ENCODE data around the gene PIAS1. TPM values are rescaled to one million over a fixed set of nuclear protein-coding genes. Genes with fewer than 3 reads are reported as not detected.

The PIAS1 gene
- total and polyA plus RNA-seq, 2 donors (not counting 3 experiments of a cell fraction or from before 2014, with no cell fraction given) = 23.7 to 24.2 TPM

DNA sequence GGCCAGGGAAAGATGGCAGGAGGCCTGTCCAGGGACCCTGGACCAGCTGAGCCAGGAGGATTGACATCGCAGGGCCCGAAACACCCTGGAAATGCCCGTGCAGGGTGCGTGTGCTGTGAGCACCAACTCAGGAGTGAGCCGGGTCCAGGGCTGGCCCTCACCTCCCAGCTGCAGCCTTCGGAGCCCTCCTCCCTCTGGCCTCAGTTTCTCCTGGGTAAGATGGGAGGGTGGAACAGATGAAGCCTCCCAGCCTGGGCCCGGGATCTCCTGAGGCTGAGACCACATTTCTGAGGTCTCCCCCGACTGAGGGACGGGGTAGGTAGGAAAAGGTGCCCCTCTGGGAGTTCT, 156.3 kb downstream of the PIAS1 start:
- TF ChIP-seq GATA2 (IDR thresholded peaks at IDR 0.05; ENCODE audit: insufficient read depth, insufficient read length, low read depth, low read length) = no peak
- TF ChIP-seq, protein P1, sequence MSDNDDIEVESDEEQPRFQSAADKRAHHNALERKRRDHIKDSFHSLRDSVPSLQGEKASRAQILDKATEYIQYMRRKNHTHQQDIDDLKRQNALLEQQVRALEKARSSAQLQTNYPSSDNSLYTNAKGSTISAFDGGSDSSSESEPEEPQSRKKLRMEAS (IDR thresholded peaks at IDR 0.05; ENCODE audit: insufficient read depth, insufficient read length) = no peak
- TF ChIP-seq POLR2A (IDR thresholded peaks at IDR 0.05; ENCODE audit: low read depth, low read length) = no peak
- TF ChIP-seq FOS (IDR thresholded peaks at IDR 0.05; ENCODE audit: borderline replicate concordance, insufficient read depth, low read length) = no peak
- TF ChIP-seq POLR2AphosphoS5 (IDR thresholded peaks at IDR 0.05; ENCODE audit: insufficient read depth, low read depth, low read length) = no peak
- TF ChIP-seq, protein P2, sequence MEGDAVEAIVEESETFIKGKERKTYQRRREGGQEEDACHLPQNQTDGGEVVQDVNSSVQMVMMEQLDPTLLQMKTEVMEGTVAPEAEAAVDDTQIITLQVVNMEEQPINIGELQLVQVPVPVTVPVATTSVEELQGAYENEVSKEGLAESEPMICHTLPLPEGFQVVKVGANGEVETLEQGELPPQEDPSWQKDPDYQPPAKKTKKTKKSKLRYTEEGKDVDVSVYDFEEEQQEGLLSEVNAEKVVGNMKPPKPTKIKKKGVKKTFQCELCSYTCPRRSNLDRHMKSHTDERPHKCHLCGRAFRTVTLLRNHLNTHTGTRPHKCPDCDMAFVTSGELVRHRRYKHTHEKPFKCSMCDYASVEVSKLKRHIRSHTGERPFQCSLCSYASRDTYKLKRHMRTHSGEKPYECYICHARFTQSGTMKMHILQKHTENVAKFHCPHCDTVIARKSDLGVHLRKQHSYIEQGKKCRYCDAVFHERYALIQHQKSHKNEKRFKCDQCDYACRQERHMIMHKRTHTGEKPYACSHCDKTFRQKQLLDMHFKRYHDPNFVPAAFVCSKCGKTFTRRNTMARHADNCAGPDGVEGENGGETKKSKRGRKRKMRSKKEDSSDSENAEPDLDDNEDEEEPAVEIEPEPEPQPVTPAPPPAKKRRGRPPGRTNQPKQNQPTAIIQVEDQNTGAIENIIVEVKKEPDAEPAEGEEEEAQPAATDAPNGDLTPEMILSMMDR (IDR thresholded peaks at IDR 0.05; ENCODE audit: extremely low read depth in 1 of 2, insufficient read depth in 1 of 2, low read depth in 1 of 2, low read length in 2 of 2) = no peak
- TF ChIP-seq JUN (IDR thresholded peaks at IDR 0.05; ENCODE audit: borderline replicate concordance, insufficient read depth, insufficient read length, low read depth) = no peak
- TF ChIP-seq EZH2 (IDR thresholded peaks at IDR 0.05; ENCODE audit: borderline replicate concordance, low read depth, low read length, severe bottlenecking) = no peak
- no peak for TF ChIP-seq MYC (IDR thresholded peaks at IDR 0.05; ENCODE audit: low read depth, low read length)
- dilution Hi-C loops (cut with MboI; ENCODE audit: extremely low pct_ligation_motif_present, low sequenced_read_pairs) (no loop called here), intact Hi-C loops (cut with micrococcal nuclease) (loop anchor here (1.0 to 2.0 kb wide), 2 partner anchors 56 to 347 kb away; no protein-coding TSS in a partner anchor)
- POLR2A ChIA-PET = no interaction called here
- DNase-seq (ENCODE audit: low read depth, low spot score) (no peak), FAIRE-seq (no peak)
- Histone ChIP-seq H4K20me1 (replicated peaks; ENCODE audit: control insufficient read depth, extremely low read depth, insufficient read depth, low read length) (no peaks in the 10 kb centered on the region), H2AFZ (ENCODE audit: low read depth, low read length) (no peak overlapping the region), H3K79me2 (ENCODE audit: control insufficient read depth, insufficient read depth, low read length) (peaks cover 8% of the 10 kb centered on the region), H3K4me1 (ENCODE audit: control insufficient read depth, extremely low read depth, insufficient read depth, low read length) (peaks cover 9% of the 10 kb centered on the region), H3K4me2 (ENCODE audit: insufficient read depth, low read length) (no peak overlapping the region), H3K9ac (replicated peaks; ENCODE audit: extremely low read depth, insufficient read depth, low read length) (no peak overlapping the region), H3K4me3 (replicated peaks in 1 of 3; ENCODE audit: insufficient read depth in 1 of 3, low read depth in 1 of 3, low read length in 3 of 3) (no peak overlapping the region), H3K9me1 (replicated peaks; ENCODE audit: control insufficient read depth, extremely low read depth, insufficient read depth, low read length) (no peaks in the 10 kb centered on the region), H3K36me3 (ENCODE audit: control insufficient read depth in 2 of 2, extremely low read depth in 1 of 2, insufficient read depth in 2 of 2, low read length in 2 of 2) (no peaks in the 10 kb centered on the region), H3K27ac (ENCODE audit: insufficient read depth, low read depth, low read length) (no peak overlapping the region), H3K9me3 (replicated peaks; ENCODE audit: control insufficient read depth, insufficient read depth, low read length) (no peaks in the 10 kb centered on the region), H3K27me3 (ENCODE audit: control insufficient read depth in 2 of 2, insufficient read depth in 2 of 2, low read length in 2 of 2) (no peaks in the 10 kb centered on the region)
- CTCF ChIA-PET = interaction anchor here (0.7 to 2.6 kb wide), 5 partner anchors 9 to 347 kb away, joined by 3 to 14 read pairs (median 6); no protein-coding TSS in a partner anchor
- BruUV-seq (replicated peaks) = no TSS peak

Measured in endothelial cell of umbilical vein (primary cell).